ENCODE measurements around the gene PRKACA.

DNA sequence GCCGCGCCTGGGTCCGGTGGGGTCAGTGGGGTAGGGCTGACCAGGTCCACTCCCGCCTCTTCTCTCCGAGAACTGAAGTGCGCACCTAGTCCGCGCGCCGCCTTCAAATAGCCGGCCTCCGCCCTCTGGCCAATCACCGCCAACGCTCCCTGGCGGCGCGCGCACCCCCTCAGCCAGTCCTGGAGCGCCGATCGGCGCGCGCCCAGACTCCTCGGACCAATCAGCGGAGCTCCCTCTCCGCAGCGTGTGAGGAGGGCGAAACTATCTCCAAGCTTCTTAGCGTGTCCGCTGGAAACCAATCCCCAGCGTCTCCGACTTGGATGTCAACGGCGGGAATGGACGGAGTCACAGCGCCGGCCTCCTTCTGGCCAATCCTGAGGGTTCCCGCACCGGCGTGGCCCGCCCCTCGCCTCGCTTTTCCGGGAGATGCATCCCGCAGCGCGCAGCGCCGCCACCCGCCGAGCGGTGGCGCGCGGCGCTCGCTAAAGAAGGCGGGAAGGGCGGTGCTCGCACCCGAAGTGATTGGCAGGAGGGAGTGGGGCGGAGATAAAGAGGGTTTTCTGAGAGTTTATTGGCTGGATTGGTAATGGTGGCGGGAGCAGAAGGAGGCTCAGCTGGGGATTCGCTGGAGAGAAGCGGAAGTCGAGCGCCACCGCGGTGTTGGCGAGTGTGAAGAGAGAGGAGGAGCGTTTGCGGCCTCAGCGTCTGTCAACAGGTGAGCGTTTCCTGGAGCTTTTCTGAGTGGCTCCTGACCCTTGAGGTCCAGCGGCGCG is 19.1 kb upstream of the PRKACA start, which contains the start of gene ASF1B:
- TF ChIP-seq HEYL (CRISPR knock-in tag; IDR thresholded peaks at IDR 0.05) (no peak), ZFP36 (IDR thresholded peaks at IDR 0.05; ENCODE audit: borderline replicate concordance, partially characterized antibody) (no peak), SREBF2 (IDR thresholded peaks at IDR 0.05) (no peak), JUN (IDR thresholded peaks at IDR 0.05) (no peak; a peak in 1 of 5 replicates), RAD21 (conservative IDR thresholded peaks at IDR 0.05 in 1 of 2, IDR thresholded peaks at IDR 0.05 in 1 of 2) (peak; percentile 54 to 81), EHF (CRISPR knock-in tag; IDR thresholded peaks at IDR 0.05) (no peak), RCOR1 (IDR thresholded peaks at IDR 0.05; ENCODE audit: low read depth, low read length) (no peak), MYC (IDR thresholded peaks at IDR 0.05; ENCODE audit: borderline replicate concordance, low read length) (no peak), SMC3 (IDR thresholded peaks at IDR 0.05) (0 out of 3 replicates have a peak, but pooled peaks have one; percentile 15)
- TF ChIP-seq, protein P1, sequence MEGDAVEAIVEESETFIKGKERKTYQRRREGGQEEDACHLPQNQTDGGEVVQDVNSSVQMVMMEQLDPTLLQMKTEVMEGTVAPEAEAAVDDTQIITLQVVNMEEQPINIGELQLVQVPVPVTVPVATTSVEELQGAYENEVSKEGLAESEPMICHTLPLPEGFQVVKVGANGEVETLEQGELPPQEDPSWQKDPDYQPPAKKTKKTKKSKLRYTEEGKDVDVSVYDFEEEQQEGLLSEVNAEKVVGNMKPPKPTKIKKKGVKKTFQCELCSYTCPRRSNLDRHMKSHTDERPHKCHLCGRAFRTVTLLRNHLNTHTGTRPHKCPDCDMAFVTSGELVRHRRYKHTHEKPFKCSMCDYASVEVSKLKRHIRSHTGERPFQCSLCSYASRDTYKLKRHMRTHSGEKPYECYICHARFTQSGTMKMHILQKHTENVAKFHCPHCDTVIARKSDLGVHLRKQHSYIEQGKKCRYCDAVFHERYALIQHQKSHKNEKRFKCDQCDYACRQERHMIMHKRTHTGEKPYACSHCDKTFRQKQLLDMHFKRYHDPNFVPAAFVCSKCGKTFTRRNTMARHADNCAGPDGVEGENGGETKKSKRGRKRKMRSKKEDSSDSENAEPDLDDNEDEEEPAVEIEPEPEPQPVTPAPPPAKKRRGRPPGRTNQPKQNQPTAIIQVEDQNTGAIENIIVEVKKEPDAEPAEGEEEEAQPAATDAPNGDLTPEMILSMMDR (IDR thresholded peaks at IDR 0.05), result peak; percentile 63
- TF ChIP-seq, protein P2, sequence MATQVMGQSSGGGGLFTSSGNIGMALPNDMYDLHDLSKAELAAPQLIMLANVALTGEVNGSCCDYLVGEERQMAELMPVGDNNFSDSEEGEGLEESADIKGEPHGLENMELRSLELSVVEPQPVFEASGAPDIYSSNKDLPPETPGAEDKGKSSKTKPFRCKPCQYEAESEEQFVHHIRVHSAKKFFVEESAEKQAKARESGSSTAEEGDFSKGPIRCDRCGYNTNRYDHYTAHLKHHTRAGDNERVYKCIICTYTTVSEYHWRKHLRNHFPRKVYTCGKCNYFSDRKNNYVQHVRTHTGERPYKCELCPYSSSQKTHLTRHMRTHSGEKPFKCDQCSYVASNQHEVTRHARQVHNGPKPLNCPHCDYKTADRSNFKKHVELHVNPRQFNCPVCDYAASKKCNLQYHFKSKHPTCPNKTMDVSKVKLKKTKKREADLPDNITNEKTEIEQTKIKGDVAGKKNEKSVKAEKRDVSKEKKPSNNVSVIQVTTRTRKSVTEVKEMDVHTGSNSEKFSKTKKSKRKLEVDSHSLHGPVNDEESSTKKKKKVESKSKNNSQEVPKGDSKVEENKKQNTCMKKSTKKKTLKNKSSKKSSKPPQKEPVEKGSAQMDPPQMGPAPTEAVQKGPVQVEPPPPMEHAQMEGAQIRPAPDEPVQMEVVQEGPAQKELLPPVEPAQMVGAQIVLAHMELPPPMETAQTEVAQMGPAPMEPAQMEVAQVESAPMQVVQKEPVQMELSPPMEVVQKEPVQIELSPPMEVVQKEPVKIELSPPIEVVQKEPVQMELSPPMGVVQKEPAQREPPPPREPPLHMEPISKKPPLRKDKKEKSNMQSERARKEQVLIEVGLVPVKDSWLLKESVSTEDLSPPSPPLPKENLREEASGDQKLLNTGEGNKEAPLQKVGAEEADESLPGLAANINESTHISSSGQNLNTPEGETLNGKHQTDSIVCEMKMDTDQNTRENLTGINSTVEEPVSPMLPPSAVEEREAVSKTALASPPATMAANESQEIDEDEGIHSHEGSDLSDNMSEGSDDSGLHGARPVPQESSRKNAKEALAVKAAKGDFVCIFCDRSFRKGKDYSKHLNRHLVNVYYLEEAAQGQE (IDR thresholded peaks at IDR 0.05), result no peak

Measured in A549 (cell line).